Sigmoid colon (tissue), 4 donors: Measurements from ENCODE around the gene SLFN13.

Experiments
- EP300 ChIP-seq, 4 donors: sonication (generic); formaldehyde crosslinking; IDR thresholded peaks; one replicate each; pipeline ENCODE4 v1.6.1; 2017; ENCODE audit warnings: antibody characterized with exemption in 4 of 4
- POLR2A ChIP-seq, 2 donors: fragments of 450-650 bp; IDR thresholded peaks; one replicate each; pipeline ENCODE4 v1.6.1; 2016; ENCODE audit warnings: antibody characterized with exemption in 2 of 2, mild to moderate bottlenecking in 2 of 2, moderate library complexity in 2 of 2
- POLR2AphosphoS5 ChIP-seq, 4 donors: sonication (generic); formaldehyde crosslinking; IDR thresholded peaks; one replicate each; pipeline ENCODE4 v1.6.1; 2017; ENCODE audit warnings: antibody characterized with exemption in 4 of 4
- TF ChIP-seq, protein P1 (sequence below), 4 experiments: fragments of 450-650 bp in 3 of 4; fragments of 200-600 bp in 1 of 4; IDR thresholded peaks; one replicate each; pipeline ENCODE4 v1.5.1; 2016 to 2019; ENCODE audit warnings: antibody characterized with exemption in 4 of 4, mild to moderate bottlenecking in 3 of 4, moderate library complexity in 2 of 4

DNA sequence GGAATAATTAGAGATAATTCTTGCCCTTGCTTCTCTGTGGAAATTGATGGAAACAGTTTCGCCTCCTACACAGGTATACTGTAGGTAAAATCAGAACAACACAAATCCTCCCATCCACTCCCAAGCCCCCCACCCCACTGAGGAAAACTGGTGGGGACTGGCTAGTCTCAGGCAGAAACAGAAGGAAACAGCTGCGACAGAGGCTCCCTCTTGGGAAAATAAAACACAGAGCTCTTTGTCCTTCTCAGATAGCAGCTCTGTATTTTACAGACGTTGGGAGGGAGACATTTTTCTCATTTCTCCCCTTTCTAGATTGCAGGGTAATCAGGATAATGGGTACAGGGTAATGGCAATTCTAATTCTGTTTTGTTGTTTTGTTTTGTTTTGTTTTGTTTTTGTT lies 1.1 kb downstream of the SLFN13 start:
- TF ChIP-seq, protein P1, sequence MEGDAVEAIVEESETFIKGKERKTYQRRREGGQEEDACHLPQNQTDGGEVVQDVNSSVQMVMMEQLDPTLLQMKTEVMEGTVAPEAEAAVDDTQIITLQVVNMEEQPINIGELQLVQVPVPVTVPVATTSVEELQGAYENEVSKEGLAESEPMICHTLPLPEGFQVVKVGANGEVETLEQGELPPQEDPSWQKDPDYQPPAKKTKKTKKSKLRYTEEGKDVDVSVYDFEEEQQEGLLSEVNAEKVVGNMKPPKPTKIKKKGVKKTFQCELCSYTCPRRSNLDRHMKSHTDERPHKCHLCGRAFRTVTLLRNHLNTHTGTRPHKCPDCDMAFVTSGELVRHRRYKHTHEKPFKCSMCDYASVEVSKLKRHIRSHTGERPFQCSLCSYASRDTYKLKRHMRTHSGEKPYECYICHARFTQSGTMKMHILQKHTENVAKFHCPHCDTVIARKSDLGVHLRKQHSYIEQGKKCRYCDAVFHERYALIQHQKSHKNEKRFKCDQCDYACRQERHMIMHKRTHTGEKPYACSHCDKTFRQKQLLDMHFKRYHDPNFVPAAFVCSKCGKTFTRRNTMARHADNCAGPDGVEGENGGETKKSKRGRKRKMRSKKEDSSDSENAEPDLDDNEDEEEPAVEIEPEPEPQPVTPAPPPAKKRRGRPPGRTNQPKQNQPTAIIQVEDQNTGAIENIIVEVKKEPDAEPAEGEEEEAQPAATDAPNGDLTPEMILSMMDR (IDR thresholded peaks at IDR 0.05), result no peak
- TF ChIP-seq EP300 (IDR thresholded peaks at IDR 0.05) (no peak), POLR2AphosphoS5 (IDR thresholded peaks at IDR 0.05) (no peak), POLR2A (IDR thresholded peaks at IDR 0.05) (no peak)
